HepG2 (cell line): ENCODE data around the gene SLC29A1. TPM values are rescaled to one million over a fixed set of nuclear protein-coding genes. Genes with fewer than 3 reads are reported as not detected.

Source experiments
- BCL6 ChIP-seq: IDR thresholded peaks from 2 replicates; pipeline ENCODE4 v1.6.1; 2016; ENCODE audit warnings: missing genetic modification reagents, missing compliant biosample characterization
- EZH2 ChIP-seq: conservative IDR thresholded peaks from 2 replicates; pipeline ENCODE4 v1.6.1; 2012; ENCODE audit warnings: mild to moderate bottlenecking, low read depth, low read length, moderate library complexity
- FOXM1 ChIP-seq: sonication (generic); formaldehyde crosslinking; IDR thresholded peaks from 2 replicates; pipeline ENCODE4 v1.5.0; 2020; ENCODE audit warnings: missing genetic modification reagents
- HOXD1 ChIP-seq: sonication (generic); formaldehyde crosslinking; IDR thresholded peaks from 2 replicates; pipeline ENCODE4 v1.5.0; 2020; ENCODE audit warnings: missing genetic modification reagents
- PRMT3 ChIP-seq: sonication (generic); formaldehyde crosslinking; IDR thresholded peaks from 2 replicates; pipeline ENCODE4 v1.8.1; 2022; ENCODE audit warnings: low read depth, mild to moderate bottlenecking, moderate library complexity, missing genetic modification reagents, borderline replicate concordance
- SPEN ChIP-seq: sonication (generic); formaldehyde crosslinking; IDR thresholded peaks from 2 replicates; pipeline ENCODE4 v1.5.1; 2020; ENCODE audit warnings: low read depth, mild to moderate bottlenecking, missing genetic modification reagents
- ZNF124 ChIP-seq: sonication (generic); formaldehyde crosslinking; IDR thresholded peaks from 2 replicates; pipeline ENCODE4 v1.4.0; 2020; ENCODE audit warnings: missing genetic modification reagents
- ZNF235 ChIP-seq: sonication (generic); formaldehyde crosslinking; IDR thresholded peaks from 2 replicates; pipeline ENCODE4 v1.8.1; 2023; ENCODE audit warnings: mild to moderate bottlenecking, missing genetic modification reagents, borderline replicate concordance
- ZNF263 ChIP-seq: sonication (generic); formaldehyde crosslinking; IDR thresholded peaks from 2 replicates; pipeline ENCODE4 v1.4.0; 2020; ENCODE audit warnings: missing genetic modification reagents
- ZNF264 ChIP-seq: sonication (generic); formaldehyde crosslinking; IDR thresholded peaks from 2 replicates; pipeline ENCODE4 v1.4.0; 2020; ENCODE audit warnings: missing genetic modification reagents
- ZNF777 ChIP-seq: sonication (generic); formaldehyde crosslinking; IDR thresholded peaks from 2 replicates; pipeline ENCODE4 v1.4.0; 2020; ENCODE audit warnings: missing genetic modification reagents
- ZNF883 ChIP-seq: sonication (generic); formaldehyde crosslinking; IDR thresholded peaks from 2 replicates; pipeline ENCODE4 v1.5.1; 2020; ENCODE audit warnings: mild to moderate bottlenecking, missing genetic modification reagents; ENCODE audit errors: not compliant biosample characterization
- ZSCAN25 ChIP-seq: sonication (generic); formaldehyde crosslinking; IDR thresholded peaks from 2 replicates; pipeline ENCODE4 v1.8.0; 2022; ENCODE audit warnings: mild to moderate bottlenecking, missing genetic modification reagents
- polyA plus RNA-seq, 8 experiments: library from polyadenylated mRNA; depleted of rRNA in 3 of 8; stranded (reverse) in 7 of 8; unstranded in 1 of 8; fragments of >200 nt; fragmentation: Illumina TruSeq in 4 of 8; extraction: Trizol in 4 of 8; gene quantifications; 2 replicates each; pipeline versions ENCODE4 v1.2.1 to v1.2.3, GENCODE V29; 2011 to 2016; ENCODE audit warnings: low read depth in 4 of 8, missing spikeins in 1 of 8, mixed read lengths in 1 of 8; ENCODE audit not compliant: insufficient read depth in 1 of 8
- total RNA-seq, 5 experiments: library from RNA; depleted of rRNA; stranded (reverse); fragments of >200 nt; fragmentation: Illumina TruSeq; extraction: Trizol; gene quantifications; 2 replicates each; pipeline ENCODE4 v1.2.3, GENCODE V29; 2016; ENCODE audit warnings: low read depth in 1 of 5
- TF ChIP-seq, protein P1 (sequence below): IDR thresholded peaks from 2 replicates; pipeline ENCODE4 v1.6.1; 2016; ENCODE audit warnings: low read depth, missing genetic modification reagents, missing compliant biosample characterization
- TF ChIP-seq, protein P2 (sequence below): IDR thresholded peaks from 2 replicates; pipeline ENCODE4 v1.6.1; 2016; ENCODE audit warnings: low read depth, borderline replicate concordance
- TF ChIP-seq, protein P3 (sequence below): sonication (generic); formaldehyde crosslinking; IDR thresholded peaks from 2 replicates; pipeline ENCODE4 v1.5.0; 2020; ENCODE audit warnings: missing genetic modification reagents
- TF ChIP-seq, protein P4 (sequence below): sonication (generic); formaldehyde crosslinking; IDR thresholded peaks from 2 replicates; pipeline ENCODE4 v1.4.0; 2020; ENCODE audit warnings: mild to moderate bottlenecking, missing genetic modification reagents
- TF ChIP-seq, protein P5 (sequence below): sonication (generic); formaldehyde crosslinking; IDR thresholded peaks from 2 replicates; pipeline ENCODE4 v1.8.0; 2022; ENCODE audit warnings: mild to moderate bottlenecking, missing genetic modification reagents, moderate library complexity

The SLC29A1 gene
- total and polyA plus RNA-seq, 2 of the 13 experiments (the other 11 are each of a cell fraction or from before 2014, with no cell fraction given) = 43.2 to 106 TPM

DNA sequence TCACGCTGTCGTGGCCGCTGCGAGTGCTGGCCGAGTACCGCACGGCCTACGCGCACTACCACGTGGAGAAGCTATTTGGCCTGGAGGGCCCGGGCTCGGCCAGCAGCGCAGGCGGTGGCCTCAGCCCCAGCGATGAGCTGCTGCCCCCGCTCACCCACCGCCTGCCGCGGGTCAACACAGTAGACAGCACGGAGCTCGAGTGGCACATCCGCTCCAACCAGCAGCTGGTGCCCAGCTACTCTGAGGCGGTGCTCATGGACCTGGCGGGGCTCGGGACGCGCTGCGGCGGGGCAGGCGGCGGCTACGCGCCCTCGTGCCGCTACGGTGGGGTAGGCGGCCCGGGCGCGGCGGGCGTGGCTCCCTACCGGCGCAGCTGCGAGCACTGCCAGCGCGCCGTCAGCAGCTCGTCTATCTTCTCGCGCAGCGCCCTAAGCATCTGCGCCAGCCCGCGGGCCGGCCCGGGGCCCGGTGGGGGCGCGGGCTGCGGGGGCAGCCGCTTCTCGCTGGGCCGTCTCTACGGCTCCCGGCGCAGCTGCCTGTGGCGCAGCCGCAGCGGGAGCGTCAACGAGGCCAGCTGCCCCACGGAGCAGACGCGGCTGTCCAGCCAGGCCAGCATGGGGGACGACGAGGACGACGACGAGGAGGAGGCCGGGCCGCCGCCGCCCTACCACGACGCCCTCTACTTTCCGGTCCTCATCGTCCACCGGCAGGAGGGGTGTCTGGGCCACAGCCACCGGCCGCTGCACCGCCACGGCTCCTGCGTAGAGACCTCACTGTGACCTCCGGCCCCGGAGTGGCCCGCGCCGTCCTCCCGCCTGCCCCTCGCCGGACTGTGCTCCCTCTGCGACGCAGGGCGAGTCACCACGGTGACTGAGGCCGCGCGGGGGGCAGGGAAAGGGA, 52.6 kb downstream of the SLC29A1 start (continued):
- TF ChIP-seq, protein P1, sequence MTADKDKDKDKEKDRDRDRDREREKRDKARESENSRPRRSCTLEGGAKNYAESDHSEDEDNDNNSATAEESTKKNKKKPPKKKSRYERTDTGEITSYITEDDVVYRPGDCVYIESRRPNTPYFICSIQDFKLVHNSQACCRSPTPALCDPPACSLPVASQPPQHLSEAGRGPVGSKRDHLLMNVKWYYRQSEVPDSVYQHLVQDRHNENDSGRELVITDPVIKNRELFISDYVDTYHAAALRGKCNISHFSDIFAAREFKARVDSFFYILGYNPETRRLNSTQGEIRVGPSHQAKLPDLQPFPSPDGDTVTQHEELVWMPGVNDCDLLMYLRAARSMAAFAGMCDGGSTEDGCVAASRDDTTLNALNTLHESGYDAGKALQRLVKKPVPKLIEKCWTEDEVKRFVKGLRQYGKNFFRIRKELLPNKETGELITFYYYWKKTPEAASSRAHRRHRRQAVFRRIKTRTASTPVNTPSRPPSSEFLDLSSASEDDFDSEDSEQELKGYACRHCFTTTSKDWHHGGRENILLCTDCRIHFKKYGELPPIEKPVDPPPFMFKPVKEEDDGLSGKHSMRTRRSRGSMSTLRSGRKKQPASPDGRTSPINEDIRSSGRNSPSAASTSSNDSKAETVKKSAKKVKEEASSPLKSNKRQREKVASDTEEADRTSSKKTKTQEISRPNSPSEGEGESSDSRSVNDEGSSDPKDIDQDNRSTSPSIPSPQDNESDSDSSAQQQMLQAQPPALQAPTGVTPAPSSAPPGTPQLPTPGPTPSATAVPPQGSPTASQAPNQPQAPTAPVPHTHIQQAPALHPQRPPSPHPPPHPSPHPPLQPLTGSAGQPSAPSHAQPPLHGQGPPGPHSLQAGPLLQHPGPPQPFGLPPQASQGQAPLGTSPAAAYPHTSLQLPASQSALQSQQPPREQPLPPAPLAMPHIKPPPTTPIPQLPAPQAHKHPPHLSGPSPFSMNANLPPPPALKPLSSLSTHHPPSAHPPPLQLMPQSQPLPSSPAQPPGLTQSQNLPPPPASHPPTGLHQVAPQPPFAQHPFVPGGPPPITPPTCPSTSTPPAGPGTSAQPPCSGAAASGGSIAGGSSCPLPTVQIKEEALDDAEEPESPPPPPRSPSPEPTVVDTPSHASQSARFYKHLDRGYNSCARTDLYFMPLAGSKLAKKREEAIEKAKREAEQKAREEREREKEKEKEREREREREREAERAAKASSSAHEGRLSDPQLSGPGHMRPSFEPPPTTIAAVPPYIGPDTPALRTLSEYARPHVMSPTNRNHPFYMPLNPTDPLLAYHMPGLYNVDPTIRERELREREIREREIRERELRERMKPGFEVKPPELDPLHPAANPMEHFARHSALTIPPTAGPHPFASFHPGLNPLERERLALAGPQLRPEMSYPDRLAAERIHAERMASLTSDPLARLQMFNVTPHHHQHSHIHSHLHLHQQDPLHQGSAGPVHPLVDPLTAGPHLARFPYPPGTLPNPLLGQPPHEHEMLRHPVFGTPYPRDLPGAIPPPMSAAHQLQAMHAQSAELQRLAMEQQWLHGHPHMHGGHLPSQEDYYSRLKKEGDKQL (CRISPR knock-in tag) = peak; percentile 12; the same call in 1 of the 2 replicates
- TF ChIP-seq, protein P2, sequence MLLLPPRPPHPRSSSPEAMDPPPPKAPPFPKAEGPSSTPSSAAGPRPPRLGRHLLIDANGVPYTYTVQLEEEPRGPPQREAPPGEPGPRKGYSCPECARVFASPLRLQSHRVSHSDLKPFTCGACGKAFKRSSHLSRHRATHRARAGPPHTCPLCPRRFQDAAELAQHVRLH (CRISPR knock-in tag) = 0 out of 2 replicates have a peak, but pooled peaks have one; percentile 46
- TF ChIP-seq, protein P3, sequence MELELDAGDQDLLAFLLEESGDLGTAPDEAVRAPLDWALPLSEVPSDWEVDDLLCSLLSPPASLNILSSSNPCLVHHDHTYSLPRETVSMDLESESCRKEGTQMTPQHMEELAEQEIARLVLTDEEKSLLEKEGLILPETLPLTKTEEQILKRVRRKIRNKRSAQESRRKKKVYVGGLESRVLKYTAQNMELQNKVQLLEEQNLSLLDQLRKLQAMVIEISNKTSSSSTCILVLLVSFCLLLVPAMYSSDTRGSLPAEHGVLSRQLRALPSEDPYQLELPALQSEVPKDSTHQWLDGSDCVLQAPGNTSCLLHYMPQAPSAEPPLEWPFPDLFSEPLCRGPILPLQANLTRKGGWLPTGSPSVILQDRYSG (CRISPR knock-in tag) = 0 out of 2 replicates have a peak, but pooled peaks have one; percentile 64
- TF ChIP-seq ZNF777 (CRISPR knock-in tag) (peak; percentile 91), ZNF235 (peak; percentile 61; the same call in 1 of the 2 replicates), ZNF124 (CRISPR knock-in tag) (no peak), FOXM1 (no peak), ZNF883 (CRISPR knock-in tag) (peak; percentile 71), SPEN (peak; percentile 19; the same call in 1 of the 2 replicates), ZNF263 (CRISPR knock-in tag) (peak; percentile 99), EZH2 (peak; percentile 73; the same call in 1 of the 2 replicates), ZSCAN25 (CRISPR knock-in tag) (peak; percentile 50; the same call in 1 of the 2 replicates), PRMT3 (CRISPR knock-in tag) (no peak), HOXD1 (CRISPR knock-in tag) (0 out of 2 replicates have a peak, but pooled peaks have one; percentile 5), BCL6 (CRISPR knock-in tag) (peak; percentile 19; the same call in 1 of the 2 replicates), ZNF264 (no peak)
- TF ChIP-seq, protein P4, sequence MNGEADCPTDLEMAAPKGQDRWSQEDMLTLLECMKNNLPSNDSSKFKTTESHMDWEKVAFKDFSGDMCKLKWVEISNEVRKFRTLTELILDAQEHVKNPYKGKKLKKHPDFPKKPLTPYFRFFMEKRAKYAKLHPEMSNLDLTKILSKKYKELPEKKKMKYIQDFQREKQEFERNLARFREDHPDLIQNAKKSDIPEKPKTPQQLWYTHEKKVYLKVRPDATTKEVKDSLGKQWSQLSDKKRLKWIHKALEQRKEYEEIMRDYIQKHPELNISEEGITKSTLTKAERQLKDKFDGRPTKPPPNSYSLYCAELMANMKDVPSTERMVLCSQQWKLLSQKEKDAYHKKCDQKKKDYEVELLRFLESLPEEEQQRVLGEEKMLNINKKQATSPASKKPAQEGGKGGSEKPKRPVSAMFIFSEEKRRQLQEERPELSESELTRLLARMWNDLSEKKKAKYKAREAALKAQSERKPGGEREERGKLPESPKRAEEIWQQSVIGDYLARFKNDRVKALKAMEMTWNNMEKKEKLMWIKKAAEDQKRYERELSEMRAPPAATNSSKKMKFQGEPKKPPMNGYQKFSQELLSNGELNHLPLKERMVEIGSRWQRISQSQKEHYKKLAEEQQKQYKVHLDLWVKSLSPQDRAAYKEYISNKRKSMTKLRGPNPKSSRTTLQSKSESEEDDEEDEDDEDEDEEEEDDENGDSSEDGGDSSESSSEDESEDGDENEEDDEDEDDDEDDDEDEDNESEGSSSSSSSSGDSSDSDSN (CRISPR knock-in tag) = peak; percentile 62
- TF ChIP-seq, protein P5, sequence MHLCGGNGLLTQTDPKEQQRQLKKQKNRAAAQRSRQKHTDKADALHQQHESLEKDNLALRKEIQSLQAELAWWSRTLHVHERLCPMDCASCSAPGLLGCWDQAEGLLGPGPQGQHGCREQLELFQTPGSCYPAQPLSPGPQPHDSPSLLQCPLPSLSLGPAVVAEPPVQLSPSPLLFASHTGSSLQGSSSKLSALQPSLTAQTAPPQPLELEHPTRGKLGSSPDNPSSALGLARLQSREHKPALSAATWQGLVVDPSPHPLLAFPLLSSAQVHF (CRISPR knock-in tag) = peak; percentile 73
